Esophagus (tissue), 2 donors: ENCODE data around the gene PLA2G1B. TPM values are rescaled to one million over a fixed set of nuclear protein-coding genes. Genes with fewer than 3 reads are reported as not detected.

Source experiments
- H3K27ac ChIP-seq, 2 donors: one replicate each; pipeline ENCODE4 v1.5.1; 2013; ENCODE audit warnings: low read depth in 2 of 2, mild to moderate bottlenecking in 2 of 2, inconsistent platforms in 1 of 2, low read length in 1 of 2, moderate library complexity in 1 of 2
- H3K27me3 ChIP-seq, 2 donors: one replicate each; pipeline ENCODE4 v1.6.1; 2013; ENCODE audit warnings: low read length in 2 of 2, control low read depth in 1 of 2, mild to moderate bottlenecking in 1 of 2; ENCODE audit not compliant: insufficient read depth in 2 of 2, control insufficient read depth in 1 of 2
- H3K36me3 ChIP-seq, 2 donors: one replicate each; pipeline ENCODE4 v1.6.1; 2013; ENCODE audit warnings: low read length in 1 of 2; ENCODE audit not compliant: control insufficient read depth in 2 of 2, insufficient read depth in 2 of 2
- H3K4me1 ChIP-seq, 2 donors: one replicate each; pipeline ENCODE4 v1.6.1; 2013; ENCODE audit warnings: low read length in 1 of 2; ENCODE audit not compliant: control insufficient read depth in 2 of 2, insufficient read depth in 2 of 2
- H3K4me3 ChIP-seq, 2 donors: one replicate each; pipeline ENCODE4 v1.5.1; 2013; ENCODE audit warnings: low read length in 2 of 2, mild to moderate bottlenecking in 2 of 2, low read depth in 1 of 2, moderate library complexity in 1 of 2
- H3K9me3 ChIP-seq, 2 donors: one replicate each; pipeline ENCODE4 v1.6.1; 2013; ENCODE audit warnings: mild to moderate bottlenecking in 2 of 2, low read depth in 1 of 2, low read length in 1 of 2, moderate library complexity in 1 of 2; ENCODE audit not compliant: control insufficient read depth in 2 of 2, insufficient read depth in 1 of 2
- WGBS, 2 donors: extraction: QIAGEN DNeasy Blood & Tissue Kit; methylation state at CpG; one replicate each; pipeline ENCODE4 v1.1.7; 2013; 5-methylcytosine and 5-hydroxymethylcytosine counted together
- polyA plus RNA-seq, 2 donors: library from polyadenylated mRNA; stranded (reverse); fragments of 200-250 nt; gene quantifications; one replicate each; pipeline ENCODE4 v1.2.3, GENCODE V29; 2013
- donor health status: healthy with polysubstance abuse.
- donor health status: Bipolar disorder and iron deficiency.

Gene PLA2G1B
- polyA plus RNA-seq, 2 donors = 0.25 to 0.57 TPM

DNA sequence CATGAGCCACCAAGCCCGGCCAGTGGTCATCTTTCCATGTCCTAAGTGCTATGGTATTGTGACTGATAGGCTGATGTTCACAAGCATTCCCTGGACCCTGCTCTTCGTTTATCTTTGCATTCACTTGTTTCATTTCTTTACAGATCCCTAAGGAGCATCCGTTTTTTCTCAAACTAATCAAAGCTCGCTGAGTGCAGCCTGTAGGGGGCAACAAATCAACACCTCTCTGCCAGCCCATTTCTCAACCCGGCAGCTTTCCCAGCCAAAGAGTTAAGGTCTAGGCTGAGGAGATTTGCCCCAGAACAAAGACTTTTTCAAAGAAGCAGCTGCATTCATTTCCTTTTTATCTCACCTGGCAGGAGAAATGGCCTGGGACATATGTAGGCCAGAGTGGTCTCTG, 13.4 kb downstream of the PLA2G1B start:
- no peaks in the 10 kb centered on the region for H3K36me3 ChIP-seq
- H3K9me3 ChIP-seq = no peaks in the 10 kb centered on the region
- no peak overlapping the region for H3K4me3 ChIP-seq
- H3K4me1 ChIP-seq = peaks cover 0 to 3% of the 10 kb centered on the region in 2 donors
- H3K27me3 ChIP-seq = no peaks in the 10 kb centered on the region
- no peak overlapping the region for H3K27ac ChIP-seq
- WGBS, 2 donors = 59 to 64% methylated on average over 5 of the region's 5 CpGs

DNA sequence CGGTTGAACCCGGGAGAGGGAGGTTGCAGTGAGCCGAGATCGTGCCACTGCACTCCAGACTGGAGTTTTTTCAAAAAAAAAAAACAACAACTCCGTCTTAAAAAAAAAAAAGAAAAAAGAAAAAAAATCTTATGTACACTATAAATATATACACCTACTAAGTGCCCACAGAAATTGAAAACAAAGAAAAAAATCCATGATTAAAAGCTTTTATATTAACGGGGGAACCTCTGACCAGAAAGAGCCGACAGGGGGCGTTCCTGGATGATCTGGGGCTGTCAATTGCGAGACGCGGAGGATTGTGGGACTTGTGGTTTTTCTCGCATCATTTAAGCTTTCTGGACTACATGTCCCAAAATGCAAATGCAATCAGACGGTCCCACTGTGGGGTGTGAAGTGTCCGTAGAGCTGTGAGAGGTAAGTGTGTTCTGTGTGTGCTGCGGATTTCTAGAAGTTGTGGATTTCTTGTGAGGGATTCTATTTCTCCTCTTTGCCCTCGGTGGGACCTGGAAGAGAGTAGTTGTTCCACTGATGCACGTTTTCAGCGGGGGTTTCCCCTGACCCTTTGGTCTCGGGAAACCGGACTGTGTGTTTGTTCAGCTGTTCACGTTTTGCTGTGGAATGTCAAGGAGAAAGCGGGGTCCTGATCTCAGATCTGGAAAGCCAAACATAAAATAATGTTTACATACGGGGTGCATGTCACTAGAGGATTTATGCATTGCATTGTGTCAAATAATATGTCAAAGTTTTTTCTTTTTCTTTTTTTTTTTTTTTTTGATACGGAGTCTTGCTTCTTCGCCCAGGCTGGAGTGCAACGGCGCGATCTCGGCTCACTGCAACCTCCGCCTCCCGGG, 25.4 kb downstream of the PLA2G1B start, which contains the start of gene SIRT4:
TSS of gene SIRT4 (plus strand) at position 360 of the 854 bp plus-strand sequence. CDS start 1,241 bp downstream, outside the sequence.
- no peaks in the 10 kb centered on the region for H3K36me3 ChIP-seq
- no peaks in the 10 kb centered on the region for H3K9me3 ChIP-seq
- peaks cover 0 to 1% of the 10 kb centered on the region in 2 donors for H3K4me1 ChIP-seq
- 6 to 10% methylated on average over 30 to 31 of the region's 31 CpGs for WGBS, 2 donors
- no peaks in the 10 kb centered on the region for H3K27me3 ChIP-seq
- H3K27ac ChIP-seq = peak within 1 kb of the TSS; percentile 32 to 80
- peak within 1 kb of the TSS; percentile 49 to 77 for H3K4me3 ChIP-seq

DNA sequence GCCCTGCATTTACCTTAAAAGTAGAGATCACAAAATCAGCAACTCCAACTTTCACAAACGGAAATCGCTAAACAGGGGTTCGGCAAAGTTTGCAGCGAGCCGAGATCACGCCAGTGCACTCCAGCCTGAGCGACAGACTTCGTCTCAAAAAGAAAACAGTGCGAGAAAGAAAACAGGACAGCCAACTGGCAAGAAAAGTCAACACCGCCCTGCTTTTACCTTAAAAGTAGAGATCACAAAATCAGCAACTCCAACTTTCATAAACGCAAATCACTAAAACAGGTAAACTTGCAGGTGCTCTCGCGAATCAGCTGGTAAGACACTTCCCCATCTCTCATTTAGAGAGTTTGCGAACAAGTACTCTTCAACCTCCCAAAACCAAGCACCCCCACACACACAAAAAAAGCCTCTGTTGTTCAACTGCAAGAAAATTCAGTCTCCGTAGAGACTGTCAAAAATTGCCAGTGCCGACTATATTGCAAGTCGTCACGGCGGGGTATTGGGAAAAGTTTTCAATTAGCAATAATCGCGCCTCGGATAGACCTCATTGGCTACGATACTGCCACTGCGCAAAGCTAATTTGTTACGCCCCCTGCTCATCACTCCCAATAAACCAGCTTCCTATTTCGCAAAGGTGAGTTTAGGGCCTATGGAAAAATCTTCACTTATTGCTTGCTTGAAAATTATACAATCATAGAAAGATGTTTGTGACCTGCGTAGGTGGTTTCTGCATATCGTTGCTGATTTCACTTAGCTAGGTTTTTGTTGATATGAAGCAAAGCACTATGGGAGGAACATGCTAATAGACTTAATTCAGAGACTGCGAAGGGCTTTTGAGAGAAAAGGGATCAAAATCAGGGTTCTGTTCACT, 34.7 kb downstream of the PLA2G1B start, which contains the start of gene RNU4-1:
TSS of gene RNU4-1 (minus strand) at position 577 of the 871 bp plus-strand sequence.
- no peaks in the 10 kb centered on the region for H3K36me3 ChIP-seq
- peak within 1 kb of the TSS; percentile 43 to 44 for H3K4me3 ChIP-seq
- no peaks in the 10 kb centered on the region for H3K4me1 ChIP-seq
- H3K27ac ChIP-seq = peak within 1 kb of the TSS; percentile 95 to 100
- no peaks in the 10 kb centered on the region for H3K9me3 ChIP-seq
- H3K27me3 ChIP-seq = no peaks in the 10 kb centered on the region
- 1% methylated on average over 29 of the region's 29 CpGs for WGBS, 2 donors

DNA sequence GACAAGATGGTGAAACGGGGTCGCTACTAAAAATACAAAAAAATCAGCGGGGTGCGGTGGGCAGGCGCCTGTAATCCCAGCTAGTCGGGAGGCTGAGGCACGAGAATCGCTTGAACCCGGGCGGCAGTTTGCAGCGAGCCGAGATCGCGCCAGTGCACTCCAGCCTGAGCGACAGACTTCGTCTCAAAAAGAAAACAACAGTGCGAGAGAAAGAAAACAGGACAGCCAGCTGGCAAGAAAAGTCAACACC, 35.2 kb downstream of the PLA2G1B start:
- H3K4me1 ChIP-seq = peaks cover 0 to 2% of the 10 kb centered on the region in 2 donors
- 0% methylated on average over 17 of the region's 17 CpGs for WGBS, 2 donors
- no peaks in the 10 kb centered on the region for H3K36me3 ChIP-seq

DNA sequence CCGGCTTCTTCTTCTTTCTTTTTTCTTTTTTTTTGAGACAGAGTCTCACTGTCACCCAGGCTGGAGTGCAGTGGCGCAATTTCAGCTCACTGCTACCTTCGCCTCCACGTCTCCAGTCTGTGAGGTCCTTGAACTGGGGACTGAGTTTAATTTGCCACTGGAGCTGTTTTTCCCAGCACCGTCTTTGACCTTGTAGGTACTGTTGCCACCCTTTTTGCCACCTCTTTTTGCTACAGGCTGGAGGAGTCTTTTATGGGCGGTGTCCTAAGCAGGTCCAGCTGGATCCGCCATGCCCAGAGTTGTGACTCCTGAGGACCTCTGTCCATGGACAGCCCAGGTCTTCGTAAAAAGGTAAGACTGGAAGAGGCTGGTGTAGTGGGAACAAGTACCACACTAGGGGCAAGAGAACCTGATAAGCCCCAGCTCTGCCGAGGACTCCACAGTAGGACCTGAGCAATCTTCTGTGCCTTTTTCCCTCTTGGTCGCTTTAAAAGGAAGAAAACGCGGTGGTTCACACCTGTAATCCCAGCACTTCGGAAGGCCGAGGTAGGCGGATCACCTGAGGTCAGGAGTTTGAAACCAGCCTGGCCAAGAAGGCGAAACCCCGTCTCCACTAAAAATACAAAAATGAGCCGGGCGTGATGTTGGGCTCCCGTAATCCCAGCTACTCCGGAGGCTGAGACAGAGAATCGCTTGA, 36.8 kb downstream of the PLA2G1B start:
- Histone ChIP-seq H3K9me3 (no peaks in the 10 kb centered on the region), H3K4me1 (peaks cover 0 to 2% of the 10 kb centered on the region in 2 donors), H3K27me3 (no peaks in the 10 kb centered on the region), H3K4me3 (peak overlapping the region; percentile 23 to 29), H3K27ac (peak overlapping the region; percentile 85 to 95), H3K36me3 (no peaks in the 10 kb centered on the region)
- WGBS, 2 donors = 20 to 26% methylated on average over 22 of the region's 22 CpGs

More for the DNA sequence above, 35.2 kb downstream of the PLA2G1B start:
- Histone ChIP-seq H3K27me3 (no peaks in the 10 kb centered on the region), H3K27ac (peak overlapping the region; percentile 95 to 100), H3K4me3 (peak overlapping the region; percentile 43 to 44), H3K9me3 (no peaks in the 10 kb centered on the region)

DNA sequence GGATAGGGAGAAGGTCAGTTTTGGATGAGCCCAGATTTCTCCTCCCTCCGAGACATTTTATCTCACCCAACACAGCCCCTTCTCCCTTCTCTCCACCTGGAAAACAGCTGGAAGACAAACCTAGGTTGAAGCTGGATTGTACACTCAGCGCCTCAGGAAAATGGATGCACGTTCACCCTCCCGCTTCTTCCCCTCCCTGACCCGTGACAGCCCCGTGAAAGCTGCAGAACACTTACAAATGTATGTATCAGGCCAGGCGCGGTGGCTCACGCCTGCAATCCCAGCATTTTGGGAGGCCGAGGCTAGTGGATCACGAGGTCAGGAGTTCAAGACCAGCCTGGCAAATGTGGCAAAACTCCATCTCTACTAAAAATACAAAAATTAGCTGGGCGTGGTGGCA, 40.1 kb downstream of the PLA2G1B start:
- Histone ChIP-seq H3K9me3 (no peaks in the 10 kb centered on the region), H3K27me3 (no peaks in the 10 kb centered on the region), H3K4me1 (peaks cover 0 to 2% of the 10 kb centered on the region in 2 donors), H3K4me3 (no peak overlapping the region), H3K27ac (no peak overlapping the region), H3K36me3 (no peaks in the 10 kb centered on the region)
- WGBS, 2 donors = 84 to 90% methylated on average over 12 of the region's 12 CpGs

DNA sequence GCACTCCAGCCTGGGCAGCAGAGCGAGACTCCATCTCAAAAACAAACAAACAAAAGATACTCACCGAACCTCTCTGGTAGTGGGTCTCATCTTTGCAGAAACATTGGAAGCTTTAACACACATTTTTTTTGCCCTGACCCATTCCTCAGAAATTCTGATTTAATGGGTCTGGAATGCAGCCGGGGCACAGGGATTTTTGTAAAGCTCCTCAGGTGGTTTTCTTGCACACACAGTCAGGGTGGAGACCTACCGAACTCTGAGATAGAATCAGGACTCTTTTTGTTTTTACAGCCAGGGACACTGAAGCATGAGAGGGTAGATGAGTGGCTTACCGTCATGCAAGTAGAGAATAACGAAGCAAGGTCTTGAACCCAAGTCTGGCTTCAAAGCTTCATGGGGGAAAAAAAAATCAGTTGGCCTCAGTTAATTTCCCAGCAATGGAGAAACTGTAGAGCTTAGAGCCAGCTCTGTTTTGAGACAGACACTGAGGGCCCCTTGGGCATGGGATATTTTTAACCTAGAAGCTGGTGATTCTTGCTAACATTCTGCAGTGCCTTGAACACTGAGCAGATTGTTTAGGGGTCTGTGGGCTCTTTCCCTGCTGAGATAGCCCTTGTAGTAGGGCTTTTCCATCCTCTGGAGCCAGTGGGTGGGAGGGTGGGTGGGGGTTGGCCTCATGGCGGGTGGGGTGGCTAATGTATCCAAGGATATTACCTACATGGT, 40.6 kb downstream of the PLA2G1B start:
- Histone ChIP-seq H3K36me3 (no peaks in the 10 kb centered on the region), H3K27me3 (no peaks in the 10 kb centered on the region), H3K27ac (no peak overlapping the region), H3K4me3 (no peak overlapping the region), H3K9me3 (no peaks in the 10 kb centered on the region), H3K4me1 (peaks cover 0 to 2% of the 10 kb centered on the region in 2 donors)
- 48 to 60% methylated on average over 7 of the region's 7 CpGs for WGBS, 2 donors

DNA sequence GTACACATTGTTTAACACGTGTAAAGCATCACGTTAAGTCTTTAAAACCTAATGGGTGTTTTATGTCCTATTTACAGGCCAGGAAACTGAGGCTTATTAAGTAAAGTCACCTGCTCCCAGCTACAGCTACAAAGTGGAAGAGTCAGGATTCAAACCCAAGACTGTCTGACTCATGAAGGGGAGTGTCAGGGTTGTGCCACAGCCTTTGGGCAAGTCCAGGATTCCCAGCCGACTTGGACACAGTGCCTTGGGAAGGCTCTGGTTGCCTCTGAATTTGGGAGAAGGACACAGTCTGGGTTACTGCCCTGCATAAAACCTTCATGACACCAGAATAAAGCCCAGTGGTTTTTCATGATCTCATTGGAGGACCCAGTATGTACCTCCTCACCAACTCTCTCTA, 43.2 kb downstream of the PLA2G1B start:
- Histone ChIP-seq H3K36me3 (no peaks in the 10 kb centered on the region), H3K9me3 (no peaks in the 10 kb centered on the region), H3K27ac (no peak overlapping the region), H3K4me3 (no peak overlapping the region), H3K4me1 (peaks cover 0 to 2% of the 10 kb centered on the region in 2 donors), H3K27me3 (no peaks in the 10 kb centered on the region)
- 63 to 72% methylated on average over 3 of the region's 3 CpGs for WGBS, 2 donors

DNA sequence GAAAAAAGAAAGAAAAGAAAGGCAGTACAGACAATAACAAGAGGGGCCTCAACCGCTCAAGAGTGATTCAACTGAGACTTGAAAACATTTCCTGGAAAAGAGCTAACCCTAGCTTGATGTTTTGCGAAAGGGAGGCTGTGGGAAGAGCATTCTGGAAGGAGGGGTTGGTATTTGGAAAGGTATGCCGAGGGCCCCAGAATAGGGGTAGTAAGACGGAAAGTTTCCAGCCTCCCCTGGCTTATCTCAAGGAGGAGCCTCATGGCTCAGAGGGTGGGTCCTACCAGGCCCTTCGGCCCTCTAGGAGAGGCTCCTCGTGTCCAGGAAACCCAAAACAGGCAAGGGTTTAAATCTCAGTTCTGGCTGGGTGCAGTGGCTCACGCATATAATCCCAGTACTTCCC, 44.3 kb downstream of the PLA2G1B start:
- no peak overlapping the region for H3K4me3 ChIP-seq
- peaks cover 0 to 2% of the 10 kb centered on the region in 2 donors for H3K4me1 ChIP-seq
- H3K27me3 ChIP-seq = no peaks in the 10 kb centered on the region
- WGBS, 2 donors = 69 to 76% methylated on average over 7 of the region's 7 CpGs
- H3K9me3 ChIP-seq = no peaks in the 10 kb centered on the region
- no peaks in the 10 kb centered on the region for H3K36me3 ChIP-seq
- no peak overlapping the region for H3K27ac ChIP-seq
